PC-3 (cell line): ENCODE data around the gene FGFR2.

Experiments
- CTCF ChIP-seq: fragments of 300-600 bp; sonication (generic); conservative IDR thresholded peaks from 2 replicates; pipeline ENCODE4 v1.5.1; 2017; ENCODE audit warnings: antibody characterized with exemption, low read depth, mild to moderate bottlenecking, low read length
- EZH2 ChIP-seq: fragments of 300-600 bp; sonication (generic); IDR thresholded peaks from one replicate; pipeline ENCODE4 v1.6.1; 2017; ENCODE audit warnings: antibody characterized with exemption, mild to moderate bottlenecking, low read length; ENCODE audit not compliant: unreplicated experiment
- EZH2phosphoT487 ChIP-seq: fragments of 300-600 bp; sonication (generic); IDR thresholded peaks from 2 replicates; pipeline ENCODE4 v1.6.1; 2018; ENCODE audit warnings: mild to moderate bottlenecking, antibody characterized with exemption, low read length, borderline replicate concordance

GRCh38 chr10:121503587-121504051, 94.6 kb downstream of the FGFR2 start:
- TF ChIP-seq EZH2 = no peak
- no peak for TF ChIP-seq CTCF
- no peak for TF ChIP-seq EZH2phosphoT487
